Measurements from ENCODE around the gene GLA.

The GLA gene

GRCh38 chrX:101385026-101385684, 22.6 kb downstream of the GLA start:
- no peak for DNase-seq (ENCODE audit: extremely low spot score)
- TF ChIP-seq CTBP1 (IDR thresholded peaks at IDR 0.05; ENCODE audit: borderline replicate concordance) (peak; percentile 39; the same call in 1 of the 2 replicates), BHLHE40 (IDR thresholded peaks at IDR 0.05; ENCODE audit: borderline replicate concordance) (no peak)
- ChIA-PET POLR2A (interaction anchor here (1.0 kb wide), 1 partner anchor 11 kb away, joined by 3 read pairs; no protein-coding TSS in a partner anchor), CTCF (no interaction called here)

- CTCF ChIA-PET: no interaction called here
- POLR2A ChIA-PET: interaction anchor here (0.9 to 1.3 kb wide), 3 partner anchors 13 to 36 kb away, joined by 3 to 7 read pairs (median 4); partner anchors contain the start of gene TIMM8A
- DNase-seq (ENCODE audit: extremely low spot score): no peak
- TF ChIP-seq HDGF (IDR thresholded peaks at IDR 0.05; ENCODE audit: borderline replicate concordance) (no peak), ARNT (IDR thresholded peaks at IDR 0.05) (no peak), CTBP1 (IDR thresholded peaks at IDR 0.05; ENCODE audit: borderline replicate concordance) (no peak), FOXK2 (IDR thresholded peaks at IDR 0.05) (no peak), NFRKB (IDR thresholded peaks at IDR 0.05) (no peak), FOXM1 (IDR thresholded peaks at IDR 0.05; ENCODE audit: borderline replicate concordance) (no peak), SUZ12 (IDR thresholded peaks at IDR 0.05) (no peak), L3MBTL2 (conservative IDR thresholded peaks at IDR 0.05) (no peak), SP1 (IDR thresholded peaks at IDR 0.05) (no peak), LEF1 (IDR thresholded peaks at IDR 0.05; ENCODE audit: borderline replicate concordance) (no peak)
- TF ChIP-seq, protein P1, sequence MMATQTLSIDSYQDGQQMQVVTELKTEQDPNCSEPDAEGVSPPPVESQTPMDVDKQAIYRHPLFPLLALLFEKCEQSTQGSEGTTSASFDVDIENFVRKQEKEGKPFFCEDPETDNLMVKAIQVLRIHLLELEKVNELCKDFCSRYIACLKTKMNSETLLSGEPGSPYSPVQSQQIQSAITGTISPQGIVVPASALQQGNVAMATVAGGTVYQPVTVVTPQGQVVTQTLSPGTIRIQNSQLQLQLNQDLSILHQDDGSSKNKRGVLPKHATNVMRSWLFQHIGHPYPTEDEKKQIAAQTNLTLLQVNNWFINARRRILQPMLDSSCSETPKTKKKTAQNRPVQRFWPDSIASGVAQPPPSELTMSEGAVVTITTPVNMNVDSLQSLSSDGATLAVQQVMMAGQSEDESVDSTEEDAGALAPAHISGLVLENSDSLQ (IDR thresholded peaks at IDR 0.05): no peak
These were observed 24.0 kb downstream of the GLA start for GRCh38 chrX:101383679-101384205.

DNA sequence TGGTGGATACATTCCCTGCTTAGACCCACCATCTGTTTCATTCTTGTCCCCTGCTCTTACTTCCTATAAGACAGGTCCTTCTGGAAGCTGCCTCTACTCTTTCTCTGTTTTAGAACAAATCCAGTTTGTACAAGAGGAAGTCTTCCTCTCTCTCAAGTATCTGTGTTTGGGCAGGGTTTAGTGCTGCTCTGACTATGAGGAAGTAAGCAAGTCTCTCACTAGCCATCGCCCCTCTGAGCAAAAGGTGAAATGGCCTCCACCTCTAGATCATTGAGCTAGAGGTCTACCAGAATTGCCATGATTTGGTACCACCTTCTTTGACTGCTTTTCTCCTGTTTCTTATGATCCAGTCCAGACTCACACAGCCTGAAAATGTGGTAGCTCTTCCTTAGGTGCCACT, 30.2 kb downstream of the GLA start:
- POLR2A ChIA-PET: interaction anchor here (1.3 to 7.1 kb wide), 2 partner anchors 13 to 29 kb away, joined by 5 to 49 read pairs; partner anchors contain the start of genes RPL36A and TIMM8A
- TF ChIP-seq ZNF384 (IDR thresholded peaks at IDR 0.05): no peak
- TF ChIP-seq FOXM1 (IDR thresholded peaks at IDR 0.05; ENCODE audit: borderline replicate concordance): no peak
- no peak for DNase-seq (ENCODE audit: extremely low spot score)
- CTCF ChIA-PET: no interaction called here

GRCh38 chrX:101370888-101371504, 36.7 kb downstream of the GLA start:
- no peak for DNase-seq (ENCODE audit: extremely low spot score)
- POLR2A ChIA-PET: no interaction called here
- CTCF ChIA-PET: no interaction called here
- no peak for TF ChIP-seq ZNF384 (IDR thresholded peaks at IDR 0.05)
- no peak for TF ChIP-seq BHLHE40 (IDR thresholded peaks at IDR 0.05; ENCODE audit: borderline replicate concordance)
- TF ChIP-seq NFRKB (IDR thresholded peaks at IDR 0.05): no peak
- no peak for TF ChIP-seq FOXK2 (IDR thresholded peaks at IDR 0.05)
- TF ChIP-seq FOXM1 (IDR thresholded peaks at IDR 0.05; ENCODE audit: borderline replicate concordance): no peak
- TF ChIP-seq HDGF (IDR thresholded peaks at IDR 0.05; ENCODE audit: borderline replicate concordance): no peak
- TF ChIP-seq TARDBP (IDR thresholded peaks at IDR 0.05): no peak
- no peak for TF ChIP-seq CTBP1 (IDR thresholded peaks at IDR 0.05; ENCODE audit: borderline replicate concordance)
- TF ChIP-seq, protein P1 (IDR thresholded peaks at IDR 0.05): no peak
- TF ChIP-seq SUZ12 (IDR thresholded peaks at IDR 0.05): no peak
- no peak for TF ChIP-seq L3MBTL2 (conservative IDR thresholded peaks at IDR 0.05)
- TF ChIP-seq ARNT (IDR thresholded peaks at IDR 0.05): no peak
- TF ChIP-seq SP1 (IDR thresholded peaks at IDR 0.05): no peak

- ChIA-PET CTCF (no interaction called here), POLR2A (interaction anchor here (3.3 kb wide), 1 partner anchor 21 kb away, joined by 31 read pairs; the partner anchor contains the start of gene RPL36A)
- no peak for DNase-seq (ENCODE audit: extremely low spot score)
These were observed 38.0 kb downstream of the GLA start for GRCh38 chrX:101369687-101370086.

GRCh38 chrX:101368800-101369199, 38.9 kb downstream of the GLA start:
- POLR2A ChIA-PET: interaction anchor here (1.3 to 3.3 kb wide), 2 partner anchors 20 to 22 kb away, joined by 8 to 31 read pairs; partner anchors contain the start of genes RPL36A and TIMM8A
- CTCF ChIA-PET: no interaction called here
- TF ChIP-seq SP1 (IDR thresholded peaks at IDR 0.05): no peak
- DNase-seq (ENCODE audit: extremely low spot score): no peak

More at GRCh38 chrX:101369687-101370086, 38.0 kb downstream of the GLA start:
- TF ChIP-seq FOXK2 (IDR thresholded peaks at IDR 0.05) (no peak), SP1 (IDR thresholded peaks at IDR 0.05) (no peak), ARNT (IDR thresholded peaks at IDR 0.05) (no peak)

- TF ChIP-seq SUZ12 (IDR thresholded peaks at IDR 0.05): no peak
- TF ChIP-seq CTBP1 (IDR thresholded peaks at IDR 0.05; ENCODE audit: borderline replicate concordance): no peak
- no peak for TF ChIP-seq FOXK2 (IDR thresholded peaks at IDR 0.05)
- POLR2A ChIA-PET: interaction anchor here (1.2 to 2.5 kb wide), 2 partner anchors 16 to 25 kb away, joined by 4 to 11 read pairs; partner anchors contain the start of genes RPL36A and TIMM8A
- no peak for DNase-seq (ENCODE audit: extremely low spot score)
- CTCF ChIA-PET: no interaction called here
These were observed 42.4 kb downstream of the GLA start for GRCh38 chrX:101365301-101365795.

Measured in HEK293T (cell line).